GM23338 (cell line): ENCODE data around the gene RPS19. TPM values are rescaled to one million over a fixed set of nuclear protein-coding genes. Genes with fewer than 3 reads are reported as not detected.

Experiments used
- ATAC-seq: fragments of 200-7000 bp; cut with Tn5 transposase; 3 replicates; pipeline ENCODE4 v1.9.1; 2020
- DNase-seq: peaks from one replicate; pipeline ENCODE4 v3.0.0-alpha.2; 2015; ENCODE audit warnings: low spot score
- H2AFZ ChIP-seq: fragments of 200-600 bp; sonication (generic); 2 replicates; pipeline ENCODE4 v1.8.0; 2016; ENCODE audit warnings: antibody characterized with exemption, mild to moderate bottlenecking, moderate library complexity
- H3F3A ChIP-seq: fragments of 200-600 bp; sonication (generic); replicated peaks from 2 replicates; pipeline ENCODE4 v1.8.0; 2017; ENCODE audit warnings: antibody characterized with exemption, mixed run types, low read depth
- H3K27ac ChIP-seq: fragments of 200-600 bp; sonication (generic); 2 replicates; pipeline ENCODE4 v1.6.1; 2016; ENCODE audit warnings: low read depth
- H3K27me3 ChIP-seq: fragments of 200-600 bp; sonication (generic); 2 replicates; pipeline ENCODE4 v1.8.0; 2016; ENCODE audit warnings: mild to moderate bottlenecking, mixed run types, moderate library complexity; ENCODE audit not compliant: insufficient read depth
- H3K36me3 ChIP-seq: fragments of 200-600 bp; sonication (generic); 2 replicates; pipeline ENCODE4 v1.8.0; 2016; ENCODE audit warnings: mild to moderate bottlenecking; ENCODE audit not compliant: insufficient read depth
- H3K4me1 ChIP-seq: fragments of 200-600 bp; sonication (generic); 2 replicates; pipeline ENCODE4 v1.8.0; 2016; ENCODE audit warnings: mild to moderate bottlenecking, moderate library complexity; ENCODE audit not compliant: insufficient read depth
- H3K4me2 ChIP-seq: fragments of 200-600 bp; sonication (generic); 2 replicates; pipeline ENCODE4 v1.7.1; 2017; ENCODE audit warnings: mixed run types
- H3K4me3 ChIP-seq: fragments of 200-600 bp; sonication (generic); 2 replicates; pipeline ENCODE4 v1.6.1; 2016; ENCODE audit warnings: mixed run types
- H3K79me2 ChIP-seq: fragments of 200-600 bp; sonication (generic); replicated peaks from 2 replicates; pipeline ENCODE4 v1.8.0; 2017; ENCODE audit warnings: mild to moderate bottlenecking; ENCODE audit not compliant: insufficient read depth
- H3K9me2 ChIP-seq: fragments of 200-600 bp; sonication (generic); 2 replicates; pipeline ENCODE4 v1.8.0; 2017; ENCODE audit not compliant: insufficient read depth
- H4K20me1 ChIP-seq: fragments of 200-600 bp; sonication (generic); replicated peaks from 2 replicates; pipeline ENCODE4 v1.8.0; 2017; ENCODE audit warnings: mild to moderate bottlenecking; ENCODE audit not compliant: insufficient read depth
- H3K27ac Mint-ChIP-seq: 2 replicates; pipeline ENCODE4 v1.8.0; 2020; ENCODE audit warnings: inconsistent platforms, mild to moderate bottlenecking, moderate library complexity, mixed read lengths
- H3K27me3 Mint-ChIP-seq: 3 replicates; pipeline ENCODE4 v1.8.0; 2022; ENCODE audit warnings: low read depth, mild to moderate bottlenecking, moderate library complexity, mixed read lengths, inconsistent platforms; ENCODE audit not compliant: insufficient read depth, poor library complexity
- H3K36me3 Mint-ChIP-seq: 3 replicates; pipeline ENCODE4 v1.8.0; 2021; ENCODE audit warnings: low read depth, mild to moderate bottlenecking, inconsistent platforms, moderate library complexity, mixed read lengths
- H3K4me1 Mint-ChIP-seq: 3 replicates; pipeline ENCODE4 v1.8.0; 2020; ENCODE audit warnings: mild to moderate bottlenecking, inconsistent platforms, mixed read lengths
- H3K4me3 Mint-ChIP-seq: 3 replicates; pipeline ENCODE4 v1.8.0; 2021; ENCODE audit warnings: moderate library complexity, mild to moderate bottlenecking, inconsistent platforms, mixed read lengths
- H3K9me3 Mint-ChIP-seq: 3 replicates; pipeline ENCODE4 v1.8.0; 2020; ENCODE audit warnings: moderate library complexity, mild to moderate bottlenecking, inconsistent platforms, mixed read lengths
- ETS1 ChIP-seq: IDR thresholded peaks from 2 replicates; pipeline ENCODE4 v1.6.1; 2016; ENCODE audit warnings: antibody characterized with exemption
- EZH2 ChIP-seq: fragments of 200-600 bp; sonication (generic); IDR thresholded peaks from one replicate; pipeline ENCODE4 v1.8.0; 2017; ENCODE audit warnings: antibody characterized with exemption, mild to moderate bottlenecking, low read depth; ENCODE audit not compliant: unreplicated experiment
- EZH2phosphoT487 ChIP-seq: fragments of 200-600 bp; sonication (generic); IDR thresholded peaks from one replicate; pipeline ENCODE4 v1.8.1; 2018; ENCODE audit warnings: antibody characterized with exemption; ENCODE audit not compliant: unreplicated experiment
- NANOG ChIP-seq: IDR thresholded peaks from 2 replicates; pipeline ENCODE4 v1.6.1; 2016; ENCODE audit warnings: antibody characterized with exemption, borderline replicate concordance
- POLR2AphosphoS5 ChIP-seq: IDR thresholded peaks from 2 replicates; pipeline ENCODE4 v1.6.1; 2016; ENCODE audit warnings: antibody characterized with exemption, low read depth
- STAT1 ChIP-seq: IDR thresholded peaks from one replicate; pipeline ENCODE4 v1.6.1; 2016; ENCODE audit warnings: antibody characterized with exemption; ENCODE audit not compliant: unreplicated experiment
- ZNF114 ChIP-seq: fragments of 250-450 bp; sonication (Bioruptor Pico); IDR thresholded peaks from 2 replicates; pipeline ENCODE4 v1.5.0; 2020; ENCODE audit warnings: mild to moderate bottlenecking, moderate library complexity
- ZNF331 ChIP-seq: fragments of 250-450 bp; sonication (Bioruptor Pico); IDR thresholded peaks from 2 replicates; pipeline ENCODE4 v1.5.0; 2020; ENCODE audit warnings: low read depth, mild to moderate bottlenecking, moderate library complexity
- polyA plus RNA-seq: library from polyadenylated mRNA; unstranded; fragments of >200 nt; fragmentation: Nextera tagmentation; extraction: Ambion mirVana; gene quantifications from 2 replicates; pipeline ENCODE4 v1.2.1, GENCODE V29; 2016
- total RNA-seq: library from RNA; depleted of rRNA; stranded (reverse); fragments of >200 nt; shearing (Covaris generic); gene quantifications from 2 replicates; pipeline ENCODE4 v1.2.3, GENCODE V29; 2014

RPS19 gene
- total and polyA plus RNA-seq, 2 experiments from 2014 or later: 1,798 to 4,073 TPM

GRCh38 chr19:41870401-41870873 lies 10.4 kb downstream of the RPS19 start:
- H3K4me3 ChIP-seq: no peak overlapping the region
- TF ChIP-seq POLR2AphosphoS5 (peak; percentile 13; the same call in 1 of the 2 replicates), ZNF114 (CRISPR knock-in tag) (no peak)
- Mint-ChIP-seq H3K27ac (peak overlapping the region; percentile 38), H3K27me3 (peaks cover 28% of the 10 kb centered on the region), H3K36me3 (peaks cover 65% of the 10 kb centered on the region), H3K4me1 (peaks cover 9% of the 10 kb centered on the region), H3K9me3 (no peaks in the 10 kb centered on the region), H3K4me3 (no peak overlapping the region)
- H3K27me3 ChIP-seq: no peaks in the 10 kb centered on the region
- no peak overlapping the region for H2AFZ ChIP-seq
- H3K79me2 ChIP-seq: peaks cover 28% of the 10 kb centered on the region
- no peaks in the 10 kb centered on the region for H3K9me2 ChIP-seq
- peak overlapping the region; percentile 98 for H3K27ac ChIP-seq
- ATAC-seq (no peak), DNase-seq (no peak)
- peaks cover 45% of the 10 kb centered on the region for H4K20me1 ChIP-seq
- H3F3A ChIP-seq: peaks cover 70% of the 10 kb centered on the region
- H3K4me2 ChIP-seq: no peak overlapping the region
- H3K36me3 ChIP-seq: peaks cover 51% of the 10 kb centered on the region
- H3K4me1 ChIP-seq: peaks cover 9% of the 10 kb centered on the region; the same call in 1 of the 2 replicates

DNA sequence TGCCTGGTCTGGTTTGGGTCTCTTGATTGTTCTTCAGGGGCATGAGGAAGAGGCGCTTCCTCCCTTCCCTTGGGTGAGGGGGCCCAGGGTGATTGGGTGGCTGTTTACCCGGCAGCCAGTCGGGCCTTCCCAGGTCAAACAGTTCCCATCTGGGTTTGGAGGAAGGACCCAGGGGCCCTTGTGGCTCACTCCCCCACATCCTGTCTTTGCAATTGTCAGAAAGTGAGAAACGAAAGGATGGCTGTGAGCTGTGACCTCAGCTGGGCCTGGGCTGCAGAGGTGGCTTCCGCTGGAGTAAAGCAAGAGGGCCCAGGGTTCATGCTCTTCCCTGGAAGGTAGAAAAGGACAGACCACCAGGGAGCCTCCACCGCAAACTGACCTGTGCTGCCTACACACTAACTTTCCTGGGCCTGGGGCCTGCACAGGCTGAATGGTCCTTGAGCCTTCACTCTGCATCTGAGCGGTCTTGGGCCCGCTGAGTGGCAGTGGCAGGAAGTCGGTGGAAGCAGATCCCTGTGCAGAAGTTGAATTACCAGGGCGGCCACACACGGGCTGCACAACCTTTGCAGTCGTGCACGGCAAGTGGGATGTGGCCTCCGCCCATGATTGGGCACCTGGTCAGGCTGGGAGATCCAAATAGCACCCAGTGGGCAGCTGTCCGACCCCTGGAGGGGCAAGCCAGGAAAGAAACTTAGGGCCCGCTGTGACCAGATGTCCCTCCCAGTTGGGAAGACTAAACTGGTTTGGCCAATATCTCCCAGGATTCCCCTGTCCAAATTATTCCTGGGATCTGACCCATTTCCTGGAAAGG lies 11.7 kb downstream of the RPS19 start:
- Mint-ChIP-seq H3K27ac (peak overlapping the region; percentile 38; the same call in 1 of the 2 replicates), H3K9me3 (no peaks in the 10 kb centered on the region), H3K36me3 (peaks cover 51% of the 10 kb centered on the region), H3K27me3 (peaks cover 30% of the 10 kb centered on the region), H3K4me3 (no peak overlapping the region), H3K4me1 (peaks cover 8% of the 10 kb centered on the region)
- Histone ChIP-seq H3K27me3 (no peaks in the 10 kb centered on the region; the same call in 1 of the 2 replicates), H3K4me1 (0 out of 2 replicates have a peak, but pooled peaks cover 6% of the 10 kb centered on the region), H3K79me2 (peaks cover 15% of the 10 kb centered on the region; the same call in 1 of the 2 replicates), H3K4me2 (no peak overlapping the region), H3K36me3 (peaks cover 42% of the 10 kb centered on the region), H4K20me1 (peaks cover 35% of the 10 kb centered on the region), H3K27ac (peak overlapping the region; percentile 98), H2AFZ (no peak overlapping the region), H3K9me2 (no peaks in the 10 kb centered on the region), H3F3A (peaks cover 59% of the 10 kb centered on the region), H3K4me3 (no peak overlapping the region)
- no peak for TF ChIP-seq EZH2phosphoT487
- no peak for TF ChIP-seq ZNF331 (CRISPR knock-in tag)
- no peak for TF ChIP-seq NANOG
- no peak for TF ChIP-seq ETS1
- no peak; the same call in 1 of the 2 replicates for TF ChIP-seq POLR2AphosphoS5
- TF ChIP-seq EZH2: no peak
- TF ChIP-seq STAT1: no peak
- peak; percentile 35 for DNase-seq
- ATAC-seq: peak; percentile 5
